ENCODE measurements around the gene TMEM200A.

Gene TMEM200A

GRCh38 chr6:130366107-130367005 lies 539 bp downstream of the TMEM200A start:
- H3K4me3 ChIP-seq (ENCODE audit: low read depth, low read length): peak overlapping the region; percentile 83
- DNase-seq (ENCODE audit: low read depth): no peak
- TF ChIP-seq CTCF (IDR thresholded peaks at IDR 0.05; ENCODE audit: insufficient read depth, low read depth, low read length, missing control alignments): no peak

- DNase-seq (ENCODE audit: low read depth): no peak
- no peak for TF ChIP-seq CTCF (IDR thresholded peaks at IDR 0.05; ENCODE audit: insufficient read depth, low read depth, low read length, missing control alignments)
- no peak overlapping the region for H3K4me3 ChIP-seq (ENCODE audit: low read depth, low read length)
These were observed 1.9 kb downstream of the TMEM200A start for GRCh38 chr6:130367767-130368166.

GRCh38 chr6:130368576-130368975 lies 2.8 kb downstream of the TMEM200A start:
- no peak overlapping the region for H3K4me3 ChIP-seq (ENCODE audit: low read depth, low read length)
- DNase-seq (ENCODE audit: low read depth): no peak
- TF ChIP-seq CTCF (IDR thresholded peaks at IDR 0.05; ENCODE audit: insufficient read depth, low read depth, low read length, missing control alignments): no peak

GRCh38 chr6:130369831-130370230 lies 4.0 kb downstream of the TMEM200A start:
- no peak for TF ChIP-seq CTCF (IDR thresholded peaks at IDR 0.05; ENCODE audit: insufficient read depth, low read depth, low read length, missing control alignments)
- DNase-seq (ENCODE audit: low read depth): no peak
- H3K4me3 ChIP-seq (ENCODE audit: low read depth, low read length): no peak overlapping the region

GRCh38 chr6:130371921-130372420 lies 6.2 kb downstream of the TMEM200A start:
- no peak overlapping the region for H3K4me3 ChIP-seq (ENCODE audit: low read depth, low read length)
- DNase-seq (ENCODE audit: low read depth): no peak
- TF ChIP-seq CTCF (IDR thresholded peaks at IDR 0.05; ENCODE audit: insufficient read depth, low read depth, low read length, missing control alignments): no peak

GRCh38 chr6:130372786-130373185 lies 7.0 kb downstream of the TMEM200A start:
- H3K4me3 ChIP-seq (ENCODE audit: low read depth, low read length): no peak overlapping the region
- no peak for DNase-seq (ENCODE audit: low read depth)
- TF ChIP-seq CTCF (IDR thresholded peaks at IDR 0.05; ENCODE audit: insufficient read depth, low read depth, low read length, missing control alignments): no peak

All from GM12865 (cell line).